Smooth muscle cell (in vitro differentiated cells): ENCODE data around the gene DTYMK. TPM values are rescaled to one million over a fixed set of nuclear protein-coding genes. Genes with fewer than 3 reads are reported as not detected.

ENCODE experiments used
- DNase-seq: peaks from one replicate; lab custom pipeline; 2025; ENCODE audit not compliant: unreplicated experiment; lab: John Stamatoyannopoulos, UW
- H2AFZ ChIP-seq: fragments of 200-600 bp; sonication (generic); 2 replicates; pipeline ENCODE4 v1.6.0; 2016; ENCODE audit warnings: antibody characterized with exemption, low read depth, mild to moderate bottlenecking
- H3F3A ChIP-seq: fragments of 200-600 bp; sonication (generic); 2 replicates; pipeline ENCODE4 v1.6.0; 2017; ENCODE audit warnings: antibody characterized with exemption, low read depth
- H3K27ac ChIP-seq: fragments of 200-600 bp; sonication (generic); 2 replicates; pipeline ENCODE4 v1.5.1; 2016; ENCODE audit warnings: low read depth, mild to moderate bottlenecking
- H3K27me3 ChIP-seq: fragments of 200-600 bp; sonication (generic); 2 replicates; pipeline ENCODE4 v1.6.1; 2016; ENCODE audit warnings: low read depth, mild to moderate bottlenecking
- H3K36me3 ChIP-seq: fragments of 200-600 bp; sonication (generic); 2 replicates; pipeline ENCODE4 v1.5.1; 2016; ENCODE audit warnings: low read depth
- H3K4me1 ChIP-seq: fragments of 200-600 bp; sonication (generic); 2 replicates; pipeline ENCODE4 v1.5.1; 2016; ENCODE audit warnings: low read depth
- H3K4me2 ChIP-seq: fragments of 200-600 bp; sonication (generic); 2 replicates; pipeline ENCODE4 v1.6.0; 2016; ENCODE audit warnings: mild to moderate bottlenecking
- H3K4me3 ChIP-seq: fragments of 200-600 bp; sonication (generic); 2 replicates; pipeline ENCODE4 v1.5.1; 2016; ENCODE audit warnings: mild to moderate bottlenecking
- H3K79me2 ChIP-seq: fragments of 200-600 bp; sonication (generic); 2 replicates; pipeline ENCODE4 v1.6.0; 2016; ENCODE audit warnings: low read depth, mild to moderate bottlenecking
- H3K9ac ChIP-seq: fragments of 200-600 bp; sonication (generic); 2 replicates; pipeline ENCODE4 v1.6.0; 2016; ENCODE audit warnings: low read depth
- H3K9me3 ChIP-seq: fragments of 200-600 bp; sonication (generic); replicated peaks from 2 replicates; pipeline ENCODE4 v1.5.1; 2016; ENCODE audit warnings: low read depth
- H4K20me1 ChIP-seq: fragments of 200-600 bp; sonication (generic); 2 replicates; pipeline ENCODE4 v1.6.0; 2016; ENCODE audit warnings: low read depth
- WGBS: methylation state at CpG from one replicate; pipeline ENCODE4 v1.1.7; 2016; ENCODE audit warnings: low lambda C conversion rate; 5-methylcytosine and 5-hydroxymethylcytosine counted together
- polyA plus RNA-seq: library from polyadenylated mRNA; unstranded; fragments of >200 nt; fragmentation: Nextera tagmentation; extraction: Ambion mirVana; gene quantifications from 2 replicates; pipeline ENCODE4 v1.2.1, GENCODE V29; 2016
- total RNA-seq: library from RNA; depleted of rRNA; stranded (reverse); fragments of >200 nt; gene quantifications from 2 replicates; pipeline ENCODE4 v1.2.3, GENCODE V29; 2014
- TF ChIP-seq, protein P1 (sequence below): fragments of 200-600 bp; sonication (generic); IDR thresholded peaks from 2 replicates; pipeline ENCODE4 v1.5.1; 2017; ENCODE audit warnings: borderline replicate concordance, mild to moderate bottlenecking, antibody characterized with exemption; ENCODE audit not compliant: insufficient read depth, poor library complexity, severe bottlenecking

DTYMK gene
- total and polyA plus RNA-seq, 2 experiments from 2014 or later: 22.2 to 65.8 TPM

- no peak overlapping the region for H3K9ac ChIP-seq
- no peaks in the 10 kb centered on the region for H4K20me1 ChIP-seq
- no peak overlapping the region for H3K4me3 ChIP-seq
- H3K4me2 ChIP-seq: no peak overlapping the region
- H3K27me3 ChIP-seq: no peaks in the 10 kb centered on the region
- TF ChIP-seq, protein P1, sequence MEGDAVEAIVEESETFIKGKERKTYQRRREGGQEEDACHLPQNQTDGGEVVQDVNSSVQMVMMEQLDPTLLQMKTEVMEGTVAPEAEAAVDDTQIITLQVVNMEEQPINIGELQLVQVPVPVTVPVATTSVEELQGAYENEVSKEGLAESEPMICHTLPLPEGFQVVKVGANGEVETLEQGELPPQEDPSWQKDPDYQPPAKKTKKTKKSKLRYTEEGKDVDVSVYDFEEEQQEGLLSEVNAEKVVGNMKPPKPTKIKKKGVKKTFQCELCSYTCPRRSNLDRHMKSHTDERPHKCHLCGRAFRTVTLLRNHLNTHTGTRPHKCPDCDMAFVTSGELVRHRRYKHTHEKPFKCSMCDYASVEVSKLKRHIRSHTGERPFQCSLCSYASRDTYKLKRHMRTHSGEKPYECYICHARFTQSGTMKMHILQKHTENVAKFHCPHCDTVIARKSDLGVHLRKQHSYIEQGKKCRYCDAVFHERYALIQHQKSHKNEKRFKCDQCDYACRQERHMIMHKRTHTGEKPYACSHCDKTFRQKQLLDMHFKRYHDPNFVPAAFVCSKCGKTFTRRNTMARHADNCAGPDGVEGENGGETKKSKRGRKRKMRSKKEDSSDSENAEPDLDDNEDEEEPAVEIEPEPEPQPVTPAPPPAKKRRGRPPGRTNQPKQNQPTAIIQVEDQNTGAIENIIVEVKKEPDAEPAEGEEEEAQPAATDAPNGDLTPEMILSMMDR: no peak
- WGBS: 98% methylated on average over 16 of the region's 16 CpGs
- H3K79me2 ChIP-seq: no peaks in the 10 kb centered on the region
- H3K9me3 ChIP-seq: no peaks in the 10 kb centered on the region
- no peak for DNase-seq
- no peaks in the 10 kb centered on the region for H3F3A ChIP-seq
- H3K36me3 ChIP-seq: peaks cover 11% of the 10 kb centered on the region
- no peak overlapping the region for H3K27ac ChIP-seq
- H3K4me1 ChIP-seq: no peaks in the 10 kb centered on the region
- no peak overlapping the region for H2AFZ ChIP-seq
Measured at GRCh38 chr2:241719093-241719492, 32.5 kb upstream of the DTYMK start.

GRCh38 chr2:241708879-241709278, 22.3 kb upstream of the DTYMK start:
- no peaks in the 10 kb centered on the region for H4K20me1 ChIP-seq
- H3K4me2 ChIP-seq: no peak overlapping the region
- no peak overlapping the region for H2AFZ ChIP-seq
- H3K79me2 ChIP-seq: no peaks in the 10 kb centered on the region
- no peaks in the 10 kb centered on the region for H3K9me3 ChIP-seq
- no peak overlapping the region for H3K27ac ChIP-seq
- TF ChIP-seq, protein P1: no peak
- WGBS: 84% methylated on average over 10 of the region's 10 CpGs
- H3K4me3 ChIP-seq: no peak overlapping the region
- H3F3A ChIP-seq: no peaks in the 10 kb centered on the region
- no peaks in the 10 kb centered on the region for H3K27me3 ChIP-seq
- H3K4me1 ChIP-seq: no peaks in the 10 kb centered on the region
- no peak overlapping the region for H3K9ac ChIP-seq
- no peak for DNase-seq
- H3K36me3 ChIP-seq: peaks cover 37% of the 10 kb centered on the region

DNA sequence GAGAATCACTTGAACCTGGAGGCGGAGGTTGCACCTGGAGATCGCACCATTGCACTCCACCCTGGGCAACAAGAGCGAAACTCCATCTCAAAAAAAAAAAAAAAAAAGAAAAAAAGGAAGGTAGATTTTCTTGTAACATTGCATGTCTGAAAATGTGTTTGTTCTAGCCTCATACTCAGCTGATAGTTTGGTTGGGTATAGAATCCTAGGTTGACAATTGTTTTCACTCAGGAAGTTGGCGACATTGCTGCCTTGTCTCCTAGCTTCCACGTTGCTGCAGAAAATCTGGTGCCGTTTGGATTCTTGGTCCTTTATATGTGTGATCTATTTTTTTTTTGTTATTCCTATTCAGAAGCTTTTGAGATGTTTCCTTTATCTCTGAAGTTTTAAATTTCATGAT, 19.9 kb upstream of the DTYMK start:
- H3K9ac ChIP-seq: no peak overlapping the region
- peaks cover 24% of the 10 kb centered on the region for H3K36me3 ChIP-seq
- H3K4me2 ChIP-seq: no peak overlapping the region
- peaks cover 4% of the 10 kb centered on the region for H3K4me1 ChIP-seq
- no peak overlapping the region for H3K27ac ChIP-seq
- H3K27me3 ChIP-seq: no peaks in the 10 kb centered on the region
- TF ChIP-seq, protein P1: no peak
- H4K20me1 ChIP-seq: peaks cover 10% of the 10 kb centered on the region
- no peak overlapping the region for H2AFZ ChIP-seq
- no peak for DNase-seq
- peaks cover 10% of the 10 kb centered on the region for H3K79me2 ChIP-seq
- H3K9me3 ChIP-seq: no peaks in the 10 kb centered on the region
- H3K4me3 ChIP-seq: no peak overlapping the region
- WGBS: 94% methylated on average over 6 of the region's 6 CpGs
- H3F3A ChIP-seq: no peaks in the 10 kb centered on the region

DNA sequence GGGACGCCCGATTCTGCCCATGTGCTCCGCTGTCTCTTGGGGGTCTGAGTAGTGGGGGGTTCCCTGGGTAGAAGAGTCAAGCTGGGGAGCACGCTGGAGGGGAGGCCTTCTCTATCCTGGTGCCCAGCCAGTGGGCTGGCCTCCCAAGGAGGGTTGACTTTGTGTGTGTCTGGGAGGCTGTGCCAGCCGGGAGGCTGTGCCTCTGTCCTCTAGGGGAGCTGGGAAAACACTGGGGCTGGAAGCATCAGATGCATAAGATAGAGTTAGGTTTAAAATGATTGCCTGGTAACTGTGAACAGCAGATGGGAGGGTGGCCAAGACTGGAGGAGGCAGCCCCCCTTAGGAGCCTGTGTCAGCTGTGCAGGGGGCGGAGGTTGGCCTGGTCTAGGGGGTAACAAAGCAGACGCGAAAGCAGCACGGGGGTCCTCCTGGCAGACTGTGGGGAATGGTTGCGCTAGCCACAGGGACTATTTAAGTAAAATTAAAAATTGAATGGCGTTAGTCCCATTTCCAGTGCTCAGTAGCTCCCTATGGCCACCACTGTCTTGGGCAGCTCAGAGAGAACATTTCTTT, 16.5 kb upstream of the DTYMK start:
- H3K9me3 ChIP-seq: no peaks in the 10 kb centered on the region
- TF ChIP-seq, protein P1: no peak
- peaks cover 9% of the 10 kb centered on the region for H3K4me1 ChIP-seq
- no peak for DNase-seq
- peak overlapping the region; percentile 100 for H3K4me2 ChIP-seq
- no peaks in the 10 kb centered on the region for H3K27me3 ChIP-seq
- peaks cover 14% of the 10 kb centered on the region for H3K36me3 ChIP-seq
- H4K20me1 ChIP-seq: peaks cover 10% of the 10 kb centered on the region
- peaks cover 10% of the 10 kb centered on the region for H3K79me2 ChIP-seq
- H3F3A ChIP-seq: no peaks in the 10 kb centered on the region
- peak overlapping the region; percentile 73 for H3K9ac ChIP-seq
- peak overlapping the region; percentile 44 for H3K27ac ChIP-seq
- 50% methylated on average over 11 of the region's 11 CpGs for WGBS
- peak overlapping the region; percentile 100 for H3K4me3 ChIP-seq
- H2AFZ ChIP-seq: no peak overlapping the region
